ENCODE data around the gene KANTR. TPM values are rescaled to one million over a fixed set of nuclear protein-coding genes. Genes with fewer than 3 reads are reported as not detected.
A peak's percentile ranks its signal among the peaks of the same experiment; 100 is the strongest.

KANTR gene
- total RNA-seq, 1 experiment from 2014 or later = 18.2 TPM

- H3K36me3 Mint-ChIP-seq (ENCODE audit: insufficient read depth, unreplicated experiment) = peaks cover 18% of the 10 kb centered on the region
- CTCF ChIA-PET = no interaction called here
- intact Hi-C loops (cut with micrococcal nuclease; ENCODE audit: unreplicated experiment) = no loop called here
- peaks cover 4% of the 10 kb centered on the region for H3K4me1 Mint-ChIP-seq (ENCODE audit: low read depth, unreplicated experiment)
- H3K27me3 Mint-ChIP-seq (ENCODE audit: unreplicated experiment) = peaks cover 23% of the 10 kb centered on the region
- H3K27ac Mint-ChIP-seq (ENCODE audit: unreplicated experiment) = no peak overlapping the region
- H3K9me3 Mint-ChIP-seq (ENCODE audit: low read depth, unreplicated experiment) = no peaks in the 10 kb centered on the region
- BruUV-seq (replicated peaks) = no TSS peak
- H3K4me3 Mint-ChIP-seq (ENCODE audit: low read depth, unreplicated experiment) = no peak overlapping the region
- DNase-seq = no peak
- TF ChIP-seq, protein P1, sequence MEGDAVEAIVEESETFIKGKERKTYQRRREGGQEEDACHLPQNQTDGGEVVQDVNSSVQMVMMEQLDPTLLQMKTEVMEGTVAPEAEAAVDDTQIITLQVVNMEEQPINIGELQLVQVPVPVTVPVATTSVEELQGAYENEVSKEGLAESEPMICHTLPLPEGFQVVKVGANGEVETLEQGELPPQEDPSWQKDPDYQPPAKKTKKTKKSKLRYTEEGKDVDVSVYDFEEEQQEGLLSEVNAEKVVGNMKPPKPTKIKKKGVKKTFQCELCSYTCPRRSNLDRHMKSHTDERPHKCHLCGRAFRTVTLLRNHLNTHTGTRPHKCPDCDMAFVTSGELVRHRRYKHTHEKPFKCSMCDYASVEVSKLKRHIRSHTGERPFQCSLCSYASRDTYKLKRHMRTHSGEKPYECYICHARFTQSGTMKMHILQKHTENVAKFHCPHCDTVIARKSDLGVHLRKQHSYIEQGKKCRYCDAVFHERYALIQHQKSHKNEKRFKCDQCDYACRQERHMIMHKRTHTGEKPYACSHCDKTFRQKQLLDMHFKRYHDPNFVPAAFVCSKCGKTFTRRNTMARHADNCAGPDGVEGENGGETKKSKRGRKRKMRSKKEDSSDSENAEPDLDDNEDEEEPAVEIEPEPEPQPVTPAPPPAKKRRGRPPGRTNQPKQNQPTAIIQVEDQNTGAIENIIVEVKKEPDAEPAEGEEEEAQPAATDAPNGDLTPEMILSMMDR (IDR thresholded peaks at IDR 0.05; ENCODE audit: unreplicated experiment) = no peak
These were observed 16.4 kb upstream of the KANTR start for GRCh38 chrX:53077207-53078197.

- TF ChIP-seq, protein P1 (IDR thresholded peaks at IDR 0.05; ENCODE audit: unreplicated experiment) = no peak
- CTCF ChIA-PET = no interaction called here
- H3K9me3 Mint-ChIP-seq (ENCODE audit: low read depth, unreplicated experiment) = no peaks in the 10 kb centered on the region
- peaks cover 23% of the 10 kb centered on the region for H3K27me3 Mint-ChIP-seq (ENCODE audit: unreplicated experiment)
- no peak for DNase-seq
- intact Hi-C loops (cut with micrococcal nuclease; ENCODE audit: unreplicated experiment) = no loop called here
- H3K4me1 Mint-ChIP-seq (ENCODE audit: low read depth, unreplicated experiment) = peaks cover 12% of the 10 kb centered on the region
- H3K36me3 Mint-ChIP-seq (ENCODE audit: insufficient read depth, unreplicated experiment) = peaks cover 31% of the 10 kb centered on the region
- H3K27ac Mint-ChIP-seq (ENCODE audit: unreplicated experiment) = no peak overlapping the region
- BruUV-seq (replicated peaks) = no TSS peak
- no peak overlapping the region for H3K4me3 Mint-ChIP-seq (ENCODE audit: low read depth, unreplicated experiment)
These were observed 15.0 kb upstream of the KANTR start for GRCh38 chrX:53078943-53079342.

DNA sequence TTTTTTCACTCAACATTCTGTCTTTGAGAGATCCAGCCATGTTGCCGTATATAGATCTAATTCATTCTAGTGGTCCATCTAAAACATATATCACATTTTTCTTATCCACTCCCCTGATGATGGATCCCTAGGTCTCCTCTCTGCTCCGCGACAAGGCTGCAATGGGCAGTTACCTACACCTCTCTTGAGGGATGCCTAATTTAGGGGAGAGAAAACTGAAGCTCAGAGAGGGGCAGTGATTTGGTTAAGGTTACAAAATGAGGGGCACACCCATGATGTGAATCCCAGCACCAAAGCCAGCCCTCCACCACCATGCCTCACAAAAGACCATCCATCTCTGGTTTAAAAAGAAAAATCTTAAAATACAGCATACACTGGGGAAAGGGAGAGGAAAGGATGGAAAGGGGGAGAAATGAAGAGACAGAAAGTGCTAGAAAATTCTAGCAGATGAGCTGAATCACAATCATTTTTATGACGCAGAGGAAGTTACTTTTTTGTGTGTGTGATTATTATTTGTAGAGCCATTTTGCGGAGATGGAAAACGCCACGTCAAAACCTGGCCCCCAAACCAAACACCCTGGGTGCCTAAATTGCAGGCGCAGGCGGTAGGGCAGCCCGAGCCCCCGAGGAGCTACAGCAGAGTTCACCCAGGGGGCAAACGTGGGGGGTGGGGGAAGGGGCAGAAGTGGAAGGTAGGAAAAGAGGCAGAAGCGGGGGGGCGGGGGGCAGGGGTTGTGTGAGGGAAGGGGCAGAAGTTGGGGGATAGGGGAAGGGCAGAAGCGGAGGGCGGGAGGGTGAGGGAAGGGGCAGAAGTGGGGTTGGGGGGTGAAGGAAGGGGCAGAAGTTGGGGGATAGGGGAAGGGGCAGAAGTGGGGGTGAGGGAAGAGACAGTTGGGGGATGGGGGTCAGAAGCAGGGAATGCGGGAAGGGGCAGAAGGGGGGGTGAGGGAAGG, 13.0 kb upstream of the KANTR start:
- peak overlapping the region; percentile 71 for H3K27ac Mint-ChIP-seq (ENCODE audit: unreplicated experiment)
- peaks cover 12% of the 10 kb centered on the region for H3K4me1 Mint-ChIP-seq (ENCODE audit: low read depth, unreplicated experiment)
- peaks cover 10% of the 10 kb centered on the region for H3K27me3 Mint-ChIP-seq (ENCODE audit: unreplicated experiment)
- H3K9me3 Mint-ChIP-seq (ENCODE audit: low read depth, unreplicated experiment) = no peaks in the 10 kb centered on the region
- peak overlapping the region; percentile 55 for H3K4me3 Mint-ChIP-seq (ENCODE audit: low read depth, unreplicated experiment)
- BruUV-seq (replicated peaks) = no TSS peak
- peaks cover 40% of the 10 kb centered on the region for H3K36me3 Mint-ChIP-seq (ENCODE audit: insufficient read depth, unreplicated experiment)
- TF ChIP-seq, protein P1 (IDR thresholded peaks at IDR 0.05; ENCODE audit: unreplicated experiment) = no peak
- no peak for DNase-seq
- intact Hi-C loops (cut with micrococcal nuclease; ENCODE audit: unreplicated experiment) = no loop called here
- CTCF ChIA-PET = interaction anchor here (0.7 kb wide), 1 partner anchor 41 kb away, joined by 3 read pairs; no protein-coding TSS in a partner anchor
